GM23248 (cell line): ENCODE measurements around the gene TGM1. TPM values are rescaled to one million over a fixed set of nuclear protein-coding genes. Genes with fewer than 3 reads are reported as not detected.

Experiments used
- DNase-seq: peaks from one replicate; pipeline ENCODE4 v3.0.0-alpha.2; 2015
- H2AFZ ChIP-seq: fragments of 200-600 bp; sonication (generic); 2 replicates; pipeline ENCODE4 v1.6.1; 2016; ENCODE audit warnings: antibody characterized with exemption
- H3F3A ChIP-seq: fragments of 200-600 bp; sonication (generic); 2 replicates; pipeline ENCODE4 v1.6.1; 2016; ENCODE audit warnings: mild to moderate bottlenecking, antibody characterized with exemption, mixed run types; ENCODE audit not compliant: insufficient read depth
- H3K27ac ChIP-seq: fragments of 200-600 bp; sonication (generic); 2 replicates; pipeline ENCODE4 v1.5.1; 2016; ENCODE audit warnings: mild to moderate bottlenecking
- H3K27me3 ChIP-seq: fragments of 200-600 bp; sonication (generic); replicated peaks from 2 replicates; pipeline ENCODE4 v1.6.1; 2016; ENCODE audit warnings: mild to moderate bottlenecking; ENCODE audit not compliant: insufficient read depth
- H3K36me3 ChIP-seq: fragments of 200-600 bp; sonication (generic); 2 replicates; pipeline ENCODE4 v1.6.1; 2016; ENCODE audit warnings: low read depth, mild to moderate bottlenecking
- H3K4me1 ChIP-seq: fragments of 200-600 bp; sonication (generic); 2 replicates; pipeline ENCODE4 v1.6.1; 2016; ENCODE audit warnings: mild to moderate bottlenecking; ENCODE audit not compliant: insufficient read depth
- H3K4me2 ChIP-seq: fragments of 200-600 bp; sonication (generic); one replicate; pipeline ENCODE4 v1.6.1; 2016; ENCODE audit warnings: mild to moderate bottlenecking; ENCODE audit not compliant: unreplicated experiment
- H3K4me3 ChIP-seq: fragments of 200-600 bp; sonication (generic); 2 replicates; pipeline ENCODE4 v1.5.1; 2016; ENCODE audit warnings: mild to moderate bottlenecking
- H3K79me2 ChIP-seq: fragments of 200-600 bp; sonication (generic); 2 replicates; pipeline ENCODE4 v1.6.1; 2016; ENCODE audit warnings: mild to moderate bottlenecking; ENCODE audit not compliant: insufficient read depth
- H3K9ac ChIP-seq: fragments of 200-600 bp; sonication (generic); 2 replicates; pipeline ENCODE4 v1.6.1; 2016; ENCODE audit warnings: mild to moderate bottlenecking
- H3K9me2 ChIP-seq: fragments of 200-600 bp; sonication (generic); 2 replicates; pipeline ENCODE4 v1.6.1; 2016; ENCODE audit warnings: mixed run types, mild to moderate bottlenecking, moderate library complexity; ENCODE audit not compliant: insufficient read depth
- H3K9me3 ChIP-seq: fragments of 200-600 bp; sonication (generic); one replicate; pipeline ENCODE4 v1.6.1; 2017; ENCODE audit warnings: low read depth
- H4K20me1 ChIP-seq: fragments of 200-600 bp; sonication (generic); 2 replicates; pipeline ENCODE4 v1.6.0; 2016; ENCODE audit not compliant: insufficient read depth
- EZH2 ChIP-seq: fragments of 200-600 bp; sonication (generic); IDR thresholded peaks from 2 replicates; pipeline ENCODE4 v1.6.1; 2018; ENCODE audit warnings: antibody characterized with exemption, mild to moderate bottlenecking; ENCODE audit not compliant: insufficient read depth, poor library complexity, severe bottlenecking
- EZH2phosphoT487 ChIP-seq: fragments of 200-600 bp; sonication (generic); IDR thresholded peaks from 2 replicates; pipeline ENCODE4 v1.6.1; 2018; ENCODE audit warnings: antibody characterized with exemption, moderate library complexity, mild to moderate bottlenecking, low read depth; ENCODE audit not compliant: insufficient read depth
- WGBS, 2 experiments: methylation state at CpG; one replicate each; pipeline ENCODE4 v1.1.6; 2015 to 2017; ENCODE audit warnings: low lambda C conversion rate in 2 of 2, low coverage in 1 of 2; ENCODE audit errors: missing lambda C conversion rate in 2 of 2; 5-methylcytosine and 5-hydroxymethylcytosine counted together
- in situ Hi-C: fragments of 300-500 bp; cut with MboI; formaldehyde crosslinking; loops from 2 replicates; pipeline ENCODE4 v1.15.0; 2020
- polyA plus RNA-seq: library from polyadenylated mRNA; unstranded; fragments of >200 nt; fragmentation: Nextera tagmentation; extraction: Ambion mirVana; gene quantifications from 2 replicates; pipeline ENCODE4 v1.2.1, GENCODE V29; 2016
- total RNA-seq: library from RNA; depleted of rRNA; stranded (reverse); fragments of >200 nt; shearing (Covaris generic); gene quantifications from 2 replicates; pipeline ENCODE4 v1.2.3, GENCODE V29; 2014

The TGM1 gene
- total and polyA plus RNA-seq, 2 experiments from 2014 or later: 0.34 to 1.3 TPM

- H4K20me1 ChIP-seq: no peaks in the 10 kb centered on the region
- H3K9me2 ChIP-seq: no peaks in the 10 kb centered on the region
- H3K4me2 ChIP-seq: no peak overlapping the region
- TF ChIP-seq EZH2: no peak
- TF ChIP-seq EZH2phosphoT487: no peak
- no peaks in the 10 kb centered on the region for H3K36me3 ChIP-seq
- in situ Hi-C loops: no loop called here
- DNase-seq: no peak
- H3K9me3 ChIP-seq: no peaks in the 10 kb centered on the region
- no peak overlapping the region for H3K4me3 ChIP-seq
- H3K4me1 ChIP-seq: peaks cover 3% of the 10 kb centered on the region; the same call in 1 of the 2 replicates
- WGBS, 2 experiments: 87 to 94% methylated on average over 9 of the region's 9 CpGs
- no peaks in the 10 kb centered on the region for H3K27me3 ChIP-seq
- H3K9ac ChIP-seq: no peak overlapping the region
- H3K27ac ChIP-seq: no peak overlapping the region
- H3K79me2 ChIP-seq: peaks cover 5% of the 10 kb centered on the region; the same call in 1 of the 2 replicates
- H3F3A ChIP-seq: no peaks in the 10 kb centered on the region
- H2AFZ ChIP-seq: no peak overlapping the region
These were observed 4.5 kb upstream of the TGM1 start for GRCh38 chr14:24267516-24267915.

GRCh38 chr14:24266344-24267244 lies 3.6 kb upstream of the TGM1 start:
- Histone ChIP-seq H3F3A (no peaks in the 10 kb centered on the region), H3K27me3 (no peaks in the 10 kb centered on the region), H3K36me3 (no peaks in the 10 kb centered on the region), H3K4me1 (no peaks in the 10 kb centered on the region), H3K9me2 (no peaks in the 10 kb centered on the region), H3K4me3 (no peak overlapping the region), H2AFZ (no peak overlapping the region), H3K9me3 (no peaks in the 10 kb centered on the region), H4K20me1 (no peaks in the 10 kb centered on the region), H3K27ac (no peak overlapping the region), H3K4me2 (no peak overlapping the region), H3K9ac (no peak overlapping the region), H3K79me2 (peaks cover 5% of the 10 kb centered on the region; the same call in 1 of the 2 replicates)
- in situ Hi-C loops: no loop called here
- DNase-seq: no peak
- 86 to 89% methylated on average over 18 of the region's 18 CpGs for WGBS, 2 experiments
- TF ChIP-seq EZH2: no peak
- no peak for TF ChIP-seq EZH2phosphoT487

GRCh38 chr14:24264298-24264697 lies 1.3 kb upstream of the TGM1 start:
- WGBS, 2 experiments: 52 to 61% methylated on average over 6 of the region's 6 CpGs
- peaks cover 2% of the 10 kb centered on the region for H3K4me1 ChIP-seq
- no peaks in the 10 kb centered on the region for H3K9me3 ChIP-seq
- no peak overlapping the region for H3K27ac ChIP-seq
- H3F3A ChIP-seq: no peaks in the 10 kb centered on the region
- H4K20me1 ChIP-seq: no peaks in the 10 kb centered on the region
- H3K4me3 ChIP-seq: no peak overlapping the region
- TF ChIP-seq EZH2phosphoT487: no peak
- no peak for TF ChIP-seq EZH2
- in situ Hi-C loops: no loop called here
- no peak overlapping the region for H3K9ac ChIP-seq
- H2AFZ ChIP-seq: no peak overlapping the region
- no peaks in the 10 kb centered on the region for H3K36me3 ChIP-seq
- no peaks in the 10 kb centered on the region for H3K79me2 ChIP-seq
- H3K4me2 ChIP-seq: no peak overlapping the region
- no peak for DNase-seq
- H3K9me2 ChIP-seq: no peaks in the 10 kb centered on the region
- H3K27me3 ChIP-seq: no peaks in the 10 kb centered on the region

GRCh38 chr14:24263848-24264247 lies 871 bp upstream of the TGM1 start:
- 65 to 76% methylated on average over 6 of the region's 6 CpGs for WGBS, 2 experiments
- DNase-seq: no peak
- no peak overlapping the region for H3K4me2 ChIP-seq
- no peak overlapping the region for H3K4me3 ChIP-seq
- no peaks in the 10 kb centered on the region for H4K20me1 ChIP-seq
- no peaks in the 10 kb centered on the region for H3K9me3 ChIP-seq
- TF ChIP-seq EZH2phosphoT487: no peak
- no peak for TF ChIP-seq EZH2
- in situ Hi-C loops: no loop called here
- H3K79me2 ChIP-seq: no peaks in the 10 kb centered on the region
- no peak overlapping the region for H3K27ac ChIP-seq
- peaks cover 7% of the 10 kb centered on the region for H3K4me1 ChIP-seq
- H2AFZ ChIP-seq: no peak overlapping the region
- H3F3A ChIP-seq: no peaks in the 10 kb centered on the region
- H3K9me2 ChIP-seq: no peaks in the 10 kb centered on the region
- no peak overlapping the region for H3K9ac ChIP-seq
- no peaks in the 10 kb centered on the region for H3K36me3 ChIP-seq
- no peaks in the 10 kb centered on the region for H3K27me3 ChIP-seq
